ENCODE measurements around the gene USP31. TPM values are rescaled to one million over a fixed set of nuclear protein-coding genes. Genes with fewer than 3 reads are reported as not detected.

Gene USP31
- total and polyA plus RNA-seq, 5 donors: 12.8 to 44.0 (median 37.0) TPM

DNA sequence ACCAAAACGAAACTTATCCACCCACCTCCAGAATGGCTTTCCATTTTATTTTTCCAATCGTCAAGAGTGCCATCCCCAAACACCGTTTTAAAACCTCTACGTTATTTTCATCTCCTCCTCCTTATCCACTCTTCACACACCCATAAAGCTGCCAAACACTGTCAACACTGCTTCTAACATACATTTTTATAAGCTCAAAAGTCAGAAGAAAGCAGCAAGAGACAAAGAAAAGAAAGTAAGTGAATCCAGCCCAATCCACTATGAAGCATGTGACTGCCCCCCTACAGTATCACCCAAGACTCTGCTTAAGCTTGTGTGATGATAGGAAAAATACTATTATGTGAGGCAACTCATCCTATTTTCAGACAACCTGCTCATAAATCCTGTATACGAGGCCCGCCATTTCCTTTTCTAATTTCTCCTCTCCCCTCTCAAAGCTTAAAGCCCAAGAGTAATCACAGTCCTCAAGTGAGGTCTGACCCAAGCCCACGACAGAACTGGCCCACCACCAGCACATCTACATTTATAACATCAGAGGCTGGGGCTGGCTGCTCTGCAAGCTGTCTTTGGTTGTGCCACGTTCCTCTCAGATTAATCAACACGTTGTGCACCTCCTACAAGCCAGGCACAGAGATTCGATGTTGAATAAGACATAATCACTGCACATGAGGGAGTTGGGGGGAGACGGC, 16.3 kb downstream of the USP31 start:
- no peaks in the 10 kb centered on the region for H3K27me3 ChIP-seq (ENCODE audit: control insufficient read depth, insufficient read depth)
- DNase-seq: peak; percentile 29 to 70 (median 66)

DNA sequence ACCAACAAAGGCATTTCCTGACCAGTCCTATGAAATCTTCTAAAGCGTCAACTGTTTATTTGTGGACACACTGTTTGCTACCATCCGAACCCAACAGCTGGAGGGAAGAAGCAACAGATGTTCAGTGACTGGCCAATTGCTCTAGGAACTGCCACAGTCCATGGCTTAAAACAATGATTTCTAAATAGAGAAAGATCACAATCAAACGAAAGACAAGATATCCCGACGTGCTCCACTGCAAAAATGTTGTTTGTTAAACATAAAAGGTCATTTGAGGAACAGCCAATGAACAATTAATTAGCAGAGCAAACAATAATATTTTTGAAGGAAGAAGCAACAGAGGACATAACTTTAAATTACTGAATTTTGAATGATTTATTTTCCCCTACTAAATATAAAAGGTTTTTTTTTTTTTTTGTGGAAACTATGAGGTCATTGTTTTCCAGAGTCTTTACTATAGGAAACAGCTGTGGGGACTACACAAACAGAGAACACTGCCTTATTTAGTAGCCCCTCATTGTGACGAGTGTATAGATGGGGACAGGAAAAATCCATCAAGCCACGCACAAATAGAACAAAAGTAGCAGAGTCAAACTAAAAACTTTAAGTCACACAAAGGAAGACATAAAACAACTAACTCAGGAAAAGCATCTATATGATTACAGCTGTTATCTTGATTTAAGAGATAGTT, 17.2 kb downstream of the USP31 start:
- Histone ChIP-seq H3K4me1 (ENCODE audit: control insufficient read depth, insufficient read depth, low read length) (peaks cover 14% of the 10 kb centered on the region), H3K4me3 (ENCODE audit: low read length) (no peak overlapping the region), H3K9me3 (ENCODE audit: control insufficient read depth, low read length) (no peaks in the 10 kb centered on the region), H3K27ac (ENCODE audit: low read length) (peak overlapping the region; percentile 91), H3K27me3 (ENCODE audit: control insufficient read depth, insufficient read depth) (no peaks in the 10 kb centered on the region)
- intact Hi-C loops (cut with DNase I): loop anchor here in 1 of 4 donors (10.0 kb wide), 1 partner anchor 47 kb away; no protein-coding TSS in a partner anchor
- peak; percentile 31 to 53 for ATAC-seq
- 21% methylated on average over 7 of the region's 7 CpGs for WGBS
- no peak for DNase-seq

More for the DNA sequence above, 16.3 kb downstream of the USP31 start:
- intact Hi-C loops (cut with DNase I): loop anchor here in 1 of 4 donors (10.0 kb wide), 1 partner anchor 48 kb away; no protein-coding TSS in a partner anchor
- Histone ChIP-seq H3K27ac (ENCODE audit: low read length) (peak overlapping the region; percentile 83), H3K4me1 (ENCODE audit: control insufficient read depth, insufficient read depth, low read length) (peaks cover 14% of the 10 kb centered on the region), H3K9me3 (ENCODE audit: control insufficient read depth, low read length) (no peaks in the 10 kb centered on the region), H3K4me3 (ENCODE audit: low read length) (peak overlapping the region; percentile 8)
- peak; percentile 73 to 85 for ATAC-seq
- 26% methylated on average over 11 of the region's 11 CpGs for WGBS

DNA sequence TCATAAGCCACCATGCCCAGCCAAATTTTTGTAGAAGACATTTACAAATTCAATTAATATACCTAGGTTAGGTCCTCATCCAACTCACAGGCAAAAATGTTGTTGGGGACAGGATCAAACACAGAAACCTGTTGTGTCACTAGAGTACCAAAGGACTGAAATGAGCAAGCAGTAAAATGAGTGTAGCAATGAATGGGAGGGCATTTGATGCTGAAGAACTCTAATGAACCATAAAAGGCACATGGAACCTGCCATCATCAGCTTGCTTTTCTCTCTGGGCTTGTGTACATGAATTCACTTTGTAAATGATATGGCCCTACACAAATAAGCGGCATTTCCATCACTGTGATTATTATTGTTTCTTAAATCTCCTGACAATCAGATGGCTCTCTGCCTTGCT, 17.8 kb downstream of the USP31 start:
- H3K9me3 ChIP-seq (ENCODE audit: control insufficient read depth, low read length): no peaks in the 10 kb centered on the region
- no peak overlapping the region for H3K4me3 ChIP-seq (ENCODE audit: low read length)
- H3K27ac ChIP-seq (ENCODE audit: low read length): peak overlapping the region; percentile 18
- ATAC-seq: no peak
- 55% methylated on average over 1 of the region's 1 CpG for WGBS
- H3K27me3 ChIP-seq (ENCODE audit: control insufficient read depth, insufficient read depth): no peaks in the 10 kb centered on the region
- no peak for DNase-seq
- intact Hi-C loops (cut with DNase I): loop anchor here in 1 of 4 donors (10.0 kb wide), 1 partner anchor 47 kb away; no protein-coding TSS in a partner anchor
- peaks cover 14% of the 10 kb centered on the region for H3K4me1 ChIP-seq (ENCODE audit: control insufficient read depth, insufficient read depth, low read length)

DNA sequence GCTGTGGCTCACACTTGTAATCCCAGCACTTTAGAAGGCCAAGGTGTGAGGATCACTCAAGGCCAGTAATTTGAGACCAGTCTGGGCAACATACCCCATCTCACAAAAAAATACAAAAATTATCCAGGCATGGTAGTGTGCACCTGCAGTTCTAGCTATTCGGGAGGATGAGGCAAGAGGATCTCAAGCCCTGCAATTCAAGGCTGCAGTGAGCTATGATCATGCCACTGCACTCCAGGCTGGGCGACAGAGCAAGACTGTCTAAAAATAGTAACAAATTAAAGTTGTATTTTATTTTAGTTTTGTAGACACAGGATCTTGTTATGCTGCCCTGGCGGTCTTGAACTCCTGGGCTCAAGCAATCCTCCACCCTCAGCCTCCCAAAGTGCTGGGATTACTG, 18.2 kb downstream of the USP31 start:
- Histone ChIP-seq H3K9me3 (ENCODE audit: control insufficient read depth, low read length) (no peaks in the 10 kb centered on the region), H3K27me3 (ENCODE audit: control insufficient read depth, insufficient read depth) (no peaks in the 10 kb centered on the region), H3K4me1 (ENCODE audit: control insufficient read depth, insufficient read depth, low read length) (peaks cover 14% of the 10 kb centered on the region), H3K27ac (ENCODE audit: low read length) (peak overlapping the region; percentile 18), H3K4me3 (ENCODE audit: low read length) (no peak overlapping the region)
- ATAC-seq (no peak), DNase-seq (no peak)
- 73% methylated on average over 3 of the region's 3 CpGs for WGBS
- intact Hi-C loops (cut with DNase I): loop anchor here in 1 of 4 donors (10.0 kb wide), 1 partner anchor 46 kb away; no protein-coding TSS in a partner anchor

DNA sequence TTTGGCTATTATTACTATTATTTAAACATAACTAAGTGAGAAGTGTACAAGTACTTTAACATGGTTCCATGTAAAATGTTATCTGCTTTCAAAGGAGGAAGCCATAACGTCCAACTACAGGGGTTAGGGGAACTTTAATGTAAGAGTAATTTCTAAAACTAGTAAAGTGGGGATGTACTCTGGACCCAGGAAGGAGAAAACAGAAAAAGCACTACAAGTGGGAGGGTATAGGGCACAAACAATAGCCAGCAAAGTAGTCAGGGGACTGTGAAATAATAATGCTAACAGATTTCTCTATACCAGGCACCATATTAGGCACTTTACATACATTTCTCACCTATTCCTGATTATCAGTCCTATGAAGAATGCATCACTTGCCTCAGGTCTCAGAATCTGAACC, 19.6 kb downstream of the USP31 start:
- Histone ChIP-seq H3K4me3 (ENCODE audit: low read length) (no peak overlapping the region), H3K27me3 (ENCODE audit: control insufficient read depth, insufficient read depth) (no peaks in the 10 kb centered on the region), H3K9me3 (ENCODE audit: control insufficient read depth, low read length) (no peaks in the 10 kb centered on the region), H3K4me1 (ENCODE audit: control insufficient read depth, insufficient read depth, low read length) (peaks cover 16% of the 10 kb centered on the region), H3K27ac (ENCODE audit: low read length) (peak overlapping the region; percentile 62)
- intact Hi-C loops (cut with DNase I): loop anchor here in 1 of 4 donors (10.0 kb wide), 1 partner anchor 45 kb away; no protein-coding TSS in a partner anchor
- WGBS: 44% methylated on average over 1 of the region's 1 CpG
- DNase-seq (no peak), ATAC-seq (no peak)

DNA sequence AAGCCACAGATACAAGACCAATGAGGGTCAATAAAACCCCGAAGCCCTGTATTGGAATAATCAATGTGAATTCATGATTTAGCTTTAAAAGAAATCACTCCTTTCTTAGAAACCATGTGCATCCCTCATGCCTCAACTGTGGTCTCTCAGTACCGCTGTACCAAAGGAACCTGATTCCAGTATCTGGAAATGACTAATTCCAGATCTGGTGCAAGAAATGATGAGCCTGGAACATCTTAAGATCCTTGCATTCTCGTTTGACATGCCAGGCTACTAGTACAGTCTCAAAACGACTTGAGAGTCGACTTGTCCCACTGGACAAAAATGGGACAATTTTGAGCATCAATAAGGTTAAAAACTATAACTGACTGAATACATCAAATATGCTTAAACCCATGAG, 21.2 kb downstream of the USP31 start:
- no peak overlapping the region for H3K27ac ChIP-seq (ENCODE audit: low read length)
- ATAC-seq (no peak), DNase-seq (no peak)
- no peak overlapping the region for H3K4me3 ChIP-seq (ENCODE audit: low read length)
- intact Hi-C loops (cut with DNase I): no loop called here
- 80% methylated on average over 5 of the region's 5 CpGs for WGBS
- no peaks in the 10 kb centered on the region for H3K9me3 ChIP-seq (ENCODE audit: control insufficient read depth, low read length)
- H3K27me3 ChIP-seq (ENCODE audit: control insufficient read depth, insufficient read depth): no peaks in the 10 kb centered on the region
- H3K4me1 ChIP-seq (ENCODE audit: control insufficient read depth, insufficient read depth, low read length): peaks cover 11% of the 10 kb centered on the region

DNA sequence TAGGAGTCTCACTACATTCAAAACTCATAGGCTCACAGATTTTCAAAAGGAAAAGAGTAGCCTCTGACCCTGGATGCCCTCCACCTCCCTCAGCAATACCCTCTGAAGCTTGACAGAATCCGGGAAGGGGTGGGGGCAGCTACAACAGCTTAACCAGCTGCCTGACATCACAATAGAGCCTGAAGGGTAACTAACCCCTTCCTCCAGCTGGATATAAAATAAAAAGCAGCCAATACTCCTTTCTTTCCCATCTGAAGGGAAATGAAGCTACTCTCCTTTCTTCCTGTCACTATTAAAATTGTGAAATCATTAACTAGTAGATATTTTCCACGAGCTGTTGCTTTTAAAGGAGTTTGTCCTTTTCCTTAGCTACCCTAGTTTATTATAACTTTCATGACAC, 24.0 kb downstream of the USP31 start:
- no peak for DNase-seq
- 36% methylated on average over 2 of the region's 2 CpGs for WGBS
- peak; percentile 27 to 41 for ATAC-seq
- intact Hi-C loops (cut with DNase I): no loop called here
- no peaks in the 10 kb centered on the region for H3K9me3 ChIP-seq (ENCODE audit: control insufficient read depth, low read length)
- peak overlapping the region; percentile 50 for H3K27ac ChIP-seq (ENCODE audit: low read length)
- H3K27me3 ChIP-seq (ENCODE audit: control insufficient read depth, insufficient read depth): no peaks in the 10 kb centered on the region
- no peak overlapping the region for H3K4me3 ChIP-seq (ENCODE audit: low read length)
- H3K4me1 ChIP-seq (ENCODE audit: control insufficient read depth, insufficient read depth, low read length): peaks cover 6% of the 10 kb centered on the region

DNA sequence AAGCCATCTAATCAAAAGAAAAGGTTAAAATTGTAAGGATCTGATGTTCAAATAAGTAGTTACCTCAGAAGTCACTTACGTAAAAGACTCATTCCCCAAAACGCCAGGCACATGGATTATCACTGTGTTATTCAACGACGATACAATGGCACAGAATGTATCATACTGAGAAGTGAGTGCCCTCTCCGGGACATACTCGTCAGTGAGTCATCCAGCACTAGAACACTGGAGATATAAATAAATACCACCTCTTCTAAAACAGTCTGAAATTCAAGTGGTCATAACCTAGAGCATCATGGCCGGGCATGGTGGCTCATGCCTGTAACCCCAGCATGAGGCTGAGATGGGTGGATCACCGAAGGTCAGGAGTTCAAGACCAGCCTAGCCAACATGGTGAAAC, 24.9 kb downstream of the USP31 start:
- intact Hi-C loops (cut with DNase I): no loop called here
- peaks cover 6% of the 10 kb centered on the region for H3K4me1 ChIP-seq (ENCODE audit: control insufficient read depth, insufficient read depth, low read length)
- no peaks in the 10 kb centered on the region for H3K27me3 ChIP-seq (ENCODE audit: control insufficient read depth, insufficient read depth)
- peak in 1 of 3 donors; percentile 18 for DNase-seq
- no peaks in the 10 kb centered on the region for H3K9me3 ChIP-seq (ENCODE audit: control insufficient read depth, low read length)
- 71% methylated on average over 8 of the region's 8 CpGs for WGBS
- H3K27ac ChIP-seq (ENCODE audit: low read length): peak overlapping the region; percentile 24
- ATAC-seq: peak; percentile 92 to 93
- no peak overlapping the region for H3K4me3 ChIP-seq (ENCODE audit: low read length)

DNA sequence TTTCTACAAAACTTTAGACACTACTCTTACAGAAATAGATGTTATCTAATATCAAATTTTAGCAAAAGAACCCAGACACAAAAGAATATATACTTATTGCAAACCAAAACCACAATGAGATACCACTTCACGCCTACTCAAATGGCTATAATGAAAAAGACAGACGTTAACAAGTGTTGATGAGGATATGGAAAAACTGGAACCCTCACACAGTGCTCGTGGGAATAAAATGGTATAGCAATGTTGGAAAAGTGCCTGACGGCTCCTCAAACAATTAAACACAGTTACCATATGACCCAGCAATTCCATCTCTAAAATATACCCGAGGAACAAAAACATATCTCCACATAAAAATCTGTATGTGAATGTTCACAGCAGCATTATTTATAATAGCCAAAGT, 27.1 kb downstream of the USP31 start:
- no peak for DNase-seq
- Histone ChIP-seq H3K27me3 (ENCODE audit: control insufficient read depth, insufficient read depth) (no peaks in the 10 kb centered on the region), H3K4me1 (ENCODE audit: control insufficient read depth, insufficient read depth, low read length) (peaks cover 4% of the 10 kb centered on the region), H3K27ac (ENCODE audit: low read length) (no peak overlapping the region), H3K9me3 (ENCODE audit: control insufficient read depth, low read length) (no peaks in the 10 kb centered on the region), H3K4me3 (ENCODE audit: low read length) (no peak overlapping the region)
- intact Hi-C loops (cut with DNase I): no loop called here
- WGBS: 84% methylated on average over 5 of the region's 5 CpGs
- ATAC-seq: no peak

DNA sequence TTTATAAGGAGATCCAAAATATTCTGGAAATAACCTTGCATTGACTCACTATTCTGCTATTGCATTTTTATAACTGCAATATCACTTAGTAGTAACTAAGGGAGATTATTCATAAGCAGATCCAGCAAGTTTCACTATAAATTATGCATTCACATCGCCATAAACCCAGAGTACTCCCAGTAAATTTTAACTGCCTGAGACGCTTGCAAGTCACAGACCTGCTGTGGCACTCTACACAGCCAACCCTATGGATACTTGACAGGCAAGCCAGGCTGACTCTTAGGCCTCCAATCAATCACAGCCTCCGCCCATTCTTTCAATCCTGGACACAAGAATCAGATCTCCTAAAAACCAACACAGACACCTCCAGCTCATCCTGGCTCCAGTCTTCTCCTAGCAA, 28.2 kb downstream of the USP31 start:
- no peak for DNase-seq
- Histone ChIP-seq H3K9me3 (ENCODE audit: control insufficient read depth, low read length) (no peaks in the 10 kb centered on the region), H3K27ac (ENCODE audit: low read length) (peak overlapping the region; percentile 56), H3K4me1 (ENCODE audit: control insufficient read depth, insufficient read depth, low read length) (peaks cover 6% of the 10 kb centered on the region), H3K27me3 (ENCODE audit: control insufficient read depth, insufficient read depth) (no peaks in the 10 kb centered on the region), H3K4me3 (ENCODE audit: low read length) (no peak overlapping the region)
- intact Hi-C loops (cut with DNase I): no loop called here
- ATAC-seq: no peak
- WGBS: 85% methylated on average over 3 of the region's 3 CpGs

DNA sequence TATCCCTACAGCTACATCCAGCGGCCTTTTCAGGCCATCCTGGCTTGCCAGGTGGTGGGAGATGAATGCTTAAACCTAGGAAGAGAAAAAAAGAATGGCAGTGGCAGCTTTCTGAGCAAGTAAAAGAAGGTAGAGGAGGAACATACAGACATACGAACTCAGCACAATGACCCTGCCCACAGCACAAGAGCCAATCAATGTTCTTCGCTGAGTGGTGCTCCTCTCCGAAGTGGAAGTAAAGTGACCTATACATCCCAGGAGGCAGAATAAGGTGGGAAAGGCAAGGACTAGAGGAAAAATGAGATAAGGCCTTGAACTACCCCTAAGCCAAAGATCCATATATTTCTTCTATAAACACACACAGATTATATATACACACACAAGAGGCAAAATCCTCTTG, 28.7 kb downstream of the USP31 start:
- Histone ChIP-seq H3K27ac (ENCODE audit: low read length) (peak overlapping the region; percentile 30), H3K4me3 (ENCODE audit: low read length) (no peak overlapping the region), H3K9me3 (ENCODE audit: control insufficient read depth, low read length) (no peaks in the 10 kb centered on the region), H3K27me3 (ENCODE audit: control insufficient read depth, insufficient read depth) (no peaks in the 10 kb centered on the region), H3K4me1 (ENCODE audit: control insufficient read depth, insufficient read depth, low read length) (peaks cover 6% of the 10 kb centered on the region)
- no peak for DNase-seq
- intact Hi-C loops (cut with DNase I): no loop called here
- ATAC-seq: no peak
- WGBS: 90% methylated on average over 4 of the region's 4 CpGs
